ENCODE results near the gene FAM53B. TPM values are rescaled to one million over a fixed set of nuclear protein-coding genes. Genes with fewer than 3 reads are reported as not detected.

The FAM53B gene
- total RNA-seq, 2 donors from 2014 or later: 17.1 to 21.1 TPM

- no peak for DNase-seq
- ATAC-seq: no peak
- Histone ChIP-seq H3K27me3 (no peaks in the 10 kb centered on the region), H3K9me3 (no peaks in the 10 kb centered on the region), H3K27ac (no peak overlapping the region), H3K4me1 (no peaks in the 10 kb centered on the region), H3K36me3 (replicated peaks in 1 of 2; ENCODE audit: insufficient read depth in 1 of 2, low read depth in 2 of 2) (no peaks in the 10 kb centered on the region), H3K4me3 (no peak overlapping the region)
- no peak for TF ChIP-seq POLR2A (IDR thresholded peaks at IDR 0.05)
- no peak for TF ChIP-seq CTCF (IDR thresholded peaks at IDR 0.05)
- WGBS, 2 donors: 81% methylated on average over 11 of the region's 18 CpGs; no CpG with 5 or more reads in 1 of the 2 donors
- intact Hi-C loops (cut with DNase I): no loop called here
Observed at GRCh38 chr10:124603376-124604213, 140.6 kb downstream of the FAM53B start.

GRCh38 chr10:124602646-124603365 lies 141.4 kb downstream of the FAM53B start:
- H3K4me1 ChIP-seq: no peaks in the 10 kb centered on the region
- no peaks in the 10 kb centered on the region for H3K36me3 ChIP-seq (replicated peaks in 1 of 2; ENCODE audit: insufficient read depth in 1 of 2, low read depth in 2 of 2)
- no peaks in the 10 kb centered on the region for H3K9me3 ChIP-seq
- no peak overlapping the region for H3K4me3 ChIP-seq
- no peak overlapping the region for H3K27ac ChIP-seq
- intact Hi-C loops (cut with DNase I): no loop called here
- TF ChIP-seq CTCF (IDR thresholded peaks at IDR 0.05) (no peak), POLR2A (IDR thresholded peaks at IDR 0.05) (no peak)
- WGBS, 2 donors: 88 to 90% methylated on average over 4 to 12 of the region's 12 CpGs
- no peak for DNase-seq
- no peak for ATAC-seq
- H3K27me3 ChIP-seq: no peaks in the 10 kb centered on the region

- no peak for TF ChIP-seq CTCF (IDR thresholded peaks at IDR 0.05)
- no peak for TF ChIP-seq POLR2A (IDR thresholded peaks at IDR 0.05)
- H3K27ac ChIP-seq: no peak overlapping the region
- H3K36me3 ChIP-seq (replicated peaks in 1 of 2; ENCODE audit: insufficient read depth in 1 of 2, low read depth in 2 of 2): no peaks in the 10 kb centered on the region
- ATAC-seq (no peak), DNase-seq (no peak)
- intact Hi-C loops (cut with DNase I): no loop called here
- peaks cover 3% of the 10 kb centered on the region for H3K4me1 ChIP-seq
- H3K4me3 ChIP-seq: no peak overlapping the region
- 85 to 89% methylated on average over 7 to 12 of the region's 12 CpGs for WGBS, 2 donors
- H3K27me3 ChIP-seq: no peaks in the 10 kb centered on the region
- H3K9me3 ChIP-seq: no peaks in the 10 kb centered on the region
Observed at GRCh38 chr10:124602121-124602561, 142.0 kb downstream of the FAM53B start.

- H3K9me3 ChIP-seq: no peaks in the 10 kb centered on the region
- ATAC-seq: no peak
- intact Hi-C loops (cut with DNase I): no loop called here
- TF ChIP-seq CTCF (IDR thresholded peaks at IDR 0.05) (no peak), POLR2A (IDR thresholded peaks at IDR 0.05) (no peak)
- H3K4me1 ChIP-seq: peaks cover 8% of the 10 kb centered on the region
- no peak for DNase-seq
- H3K27me3 ChIP-seq: no peaks in the 10 kb centered on the region
- H3K4me3 ChIP-seq: no peak overlapping the region
- H3K27ac ChIP-seq: no peak overlapping the region
- WGBS, 2 donors: 92 to 94% methylated on average over 16 to 27 of the region's 29 CpGs
- H3K36me3 ChIP-seq (replicated peaks in 1 of 2; ENCODE audit: insufficient read depth in 1 of 2, low read depth in 2 of 2): no peaks in the 10 kb centered on the region
Observed at GRCh38 chr10:124601431-124602120, 142.6 kb downstream of the FAM53B start.

Data from body of pancreas (tissue), 4 donors.